Kidney (tissue), 14 donors: ENCODE results near the gene MARCHF9. TPM values are rescaled to one million over a fixed set of nuclear protein-coding genes. Genes with fewer than 3 reads are reported as not detected.

ENCODE experiments used
- DNase-seq, 5 donors: peaks; one replicate each; pipeline ENCODE4 v3.0.0-alpha.2; 2013 to 2020
- FAIRE-seq: peaks from 2 replicates; lab custom pipeline; 2012; peaks lifted over from hg19 to GRCh38; lab: Jason Lieb, UNC
- H3K27ac ChIP-seq, 2 donors: one replicate each; pipeline ENCODE4 v1.7.0; 2013; ENCODE audit warnings: low read depth in 2 of 2, low read length in 2 of 2, inconsistent platforms in 1 of 2
- H3K27me3 ChIP-seq: one replicate; pipeline ENCODE4 v1.7.1; 2013; ENCODE audit warnings: low read length, inconsistent platforms; ENCODE audit not compliant: control insufficient read depth, insufficient read depth
- H3K36me3 ChIP-seq, 3 donors: one replicate each; pipeline versions ENCODE4 v1.7.0 to v1.7.1; 2013; ENCODE audit warnings: low read length in 3 of 3, control low read depth in 1 of 3, inconsistent platforms in 1 of 3; ENCODE audit not compliant: insufficient read depth in 3 of 3, control insufficient read depth in 2 of 3
- H3K4me1 ChIP-seq, 3 donors: one replicate each; pipeline versions ENCODE4 v1.7.0 to v1.7.1; 2013; ENCODE audit warnings: low read length in 3 of 3, inconsistent platforms in 1 of 3, low read depth in 1 of 3; ENCODE audit not compliant: control insufficient read depth in 2 of 3, insufficient read depth in 2 of 3
- H3K4me3 ChIP-seq, 3 donors: one replicate each; pipeline versions ENCODE4 v1.7.0 to v1.8.1; 2013; ENCODE audit warnings: low read length in 3 of 3, control low read depth in 1 of 3, inconsistent platforms in 1 of 3
- H3K9ac ChIP-seq, 3 donors: one replicate each; pipeline versions ENCODE4 v1.7.0 to v1.7.1; 2013; ENCODE audit warnings: low read length in 3 of 3, control low read depth in 1 of 3, inconsistent platforms in 1 of 3
- H3K9me3 ChIP-seq, 3 donors: one replicate each; pipeline versions ENCODE4 v1.7.0 to v1.7.1; 2013; ENCODE audit warnings: low read length in 3 of 3, control low read depth in 1 of 3, inconsistent platforms in 1 of 3; ENCODE audit not compliant: control insufficient read depth in 2 of 3, insufficient read depth in 1 of 3
- intact Hi-C: fragments of 100-400 bp; cut with DNase I; formaldehyde crosslinking; loops from one replicate; pipeline ENCODE4 v1.11.1; 2022
- polyA plus RNA-seq: library from polyadenylated mRNA; stranded (reverse); fragments of 350-450 nt; fragmentation: Illumina TruSeq; extraction: RNeasy Lipid Tissue Mini Kit (QIAGEN cat#74804); gene quantifications from one replicate; pipeline ENCODE4 v1.2.3, GENCODE V29; 2014; ENCODE audit warnings: low read depth, low replicate concordance; ENCODE audit not compliant: insufficient read depth
- total RNA-seq: library from RNA; stranded (reverse); fragmentation: NEBNext Ultra II Directional; extraction: Animal tissue kit (Norgen Biotek cat#: 25700); gene quantifications from one replicate; pipeline ENCODE4 v1.2.1, GENCODE V29; 2021
- TF ChIP-seq, protein P1 (sequence below): IDR thresholded peaks from 3 replicates; pipeline ENCODE4 v1.5.1; 2012; ENCODE audit warnings: mild to moderate bottlenecking, moderate library complexity, borderline replicate concordance; ENCODE audit not compliant: insufficient read depth; ENCODE audit errors: extremely low read depth
- donor health status: control.
- donor health status: control.
- donor health status: control.
- donor health status: control.
- donor health status: control.
- donor health status: DM: yes; HTN: yes; CAD: no.
- donor health status: Normal renal cell carcinoma (clear cell type).

MARCHF9 gene
- total and polyA plus RNA-seq, 2 donors from 2014 or later, result 22.9 to 38.4 TPM

DNA sequence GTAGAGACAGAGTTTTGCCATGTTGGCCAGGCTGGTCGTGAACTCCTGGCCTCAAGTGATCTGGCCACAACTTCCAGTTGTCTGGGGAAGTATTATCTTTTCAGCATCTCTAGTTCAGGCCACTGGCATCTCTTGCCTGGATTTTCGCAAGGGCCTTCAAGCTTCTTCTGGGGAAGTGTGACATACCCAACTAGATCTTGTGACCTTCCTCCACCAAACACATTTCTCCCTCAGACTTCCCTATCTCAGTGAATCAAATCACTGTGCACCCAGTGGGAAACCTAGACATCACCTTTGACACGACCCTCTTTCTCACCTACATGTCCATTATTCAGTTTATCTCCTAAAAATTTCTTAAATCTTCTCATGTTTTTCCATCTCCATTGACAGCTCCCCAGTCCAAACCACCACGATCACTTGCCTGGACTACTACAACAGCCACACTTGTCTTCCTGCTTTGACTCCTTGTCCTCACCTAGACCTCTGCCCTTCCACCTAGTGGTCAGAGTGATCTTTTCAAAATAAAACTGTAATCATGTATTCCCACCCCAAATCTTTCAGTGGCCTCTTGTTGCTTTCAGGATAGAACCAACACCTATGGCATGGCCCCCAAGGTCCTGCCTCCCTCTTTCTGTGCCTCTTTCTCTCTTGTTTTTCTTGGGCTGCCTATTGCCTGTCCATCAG is 20.8 kb downstream of the MARCHF9 start:
- Histone ChIP-seq H3K9me3 (no peaks in the 10 kb centered on the region), H3K27ac (no peak overlapping the region), H3K9ac (no peak overlapping the region), H3K27me3 (no peaks in the 10 kb centered on the region), H3K4me3 (no peak overlapping the region), H3K4me1 (peaks cover 0 to 15% (median 7%) of the 10 kb centered on the region in 3 donors), H3K36me3 (peaks cover 0 to 6% (median 0%) of the 10 kb centered on the region in 3 donors)
- TF ChIP-seq, protein P1, sequence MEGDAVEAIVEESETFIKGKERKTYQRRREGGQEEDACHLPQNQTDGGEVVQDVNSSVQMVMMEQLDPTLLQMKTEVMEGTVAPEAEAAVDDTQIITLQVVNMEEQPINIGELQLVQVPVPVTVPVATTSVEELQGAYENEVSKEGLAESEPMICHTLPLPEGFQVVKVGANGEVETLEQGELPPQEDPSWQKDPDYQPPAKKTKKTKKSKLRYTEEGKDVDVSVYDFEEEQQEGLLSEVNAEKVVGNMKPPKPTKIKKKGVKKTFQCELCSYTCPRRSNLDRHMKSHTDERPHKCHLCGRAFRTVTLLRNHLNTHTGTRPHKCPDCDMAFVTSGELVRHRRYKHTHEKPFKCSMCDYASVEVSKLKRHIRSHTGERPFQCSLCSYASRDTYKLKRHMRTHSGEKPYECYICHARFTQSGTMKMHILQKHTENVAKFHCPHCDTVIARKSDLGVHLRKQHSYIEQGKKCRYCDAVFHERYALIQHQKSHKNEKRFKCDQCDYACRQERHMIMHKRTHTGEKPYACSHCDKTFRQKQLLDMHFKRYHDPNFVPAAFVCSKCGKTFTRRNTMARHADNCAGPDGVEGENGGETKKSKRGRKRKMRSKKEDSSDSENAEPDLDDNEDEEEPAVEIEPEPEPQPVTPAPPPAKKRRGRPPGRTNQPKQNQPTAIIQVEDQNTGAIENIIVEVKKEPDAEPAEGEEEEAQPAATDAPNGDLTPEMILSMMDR, result no peak
- DNase-seq, result peak in 1 of 5 donors; percentile 27
- FAIRE-seq, result no peak
- intact Hi-C loops, result no loop called here

DNA sequence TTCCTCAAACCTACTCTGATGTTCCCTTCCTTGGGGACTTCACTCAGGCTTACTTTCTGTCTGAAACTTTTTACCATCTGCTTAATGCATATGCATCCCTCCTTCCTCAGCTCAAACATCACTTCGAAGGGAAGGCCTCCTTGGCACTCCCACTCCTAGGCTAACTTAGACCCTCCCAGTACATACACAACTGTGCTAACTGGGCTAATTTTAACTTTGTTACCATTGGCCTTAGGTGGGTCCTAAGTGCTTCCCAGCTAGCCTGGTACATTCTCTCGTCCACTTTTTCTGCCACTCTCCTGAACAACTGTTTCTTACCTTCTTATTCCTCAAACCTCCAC is 21.3 kb downstream of the MARCHF9 start:
- Histone ChIP-seq H3K9me3 (no peaks in the 10 kb centered on the region), H3K36me3 (peaks cover 0 to 6% (median 0%) of the 10 kb centered on the region in 3 donors), H3K27me3 (no peaks in the 10 kb centered on the region), H3K4me3 (no peak overlapping the region), H3K4me1 (peaks cover 0 to 15% (median 12%) of the 10 kb centered on the region in 3 donors), H3K27ac (no peak overlapping the region), H3K9ac (no peak overlapping the region)
- no peak for FAIRE-seq
- intact Hi-C loops, result no loop called here
- TF ChIP-seq, protein P1, result no peak
- DNase-seq, result no peak

DNA sequence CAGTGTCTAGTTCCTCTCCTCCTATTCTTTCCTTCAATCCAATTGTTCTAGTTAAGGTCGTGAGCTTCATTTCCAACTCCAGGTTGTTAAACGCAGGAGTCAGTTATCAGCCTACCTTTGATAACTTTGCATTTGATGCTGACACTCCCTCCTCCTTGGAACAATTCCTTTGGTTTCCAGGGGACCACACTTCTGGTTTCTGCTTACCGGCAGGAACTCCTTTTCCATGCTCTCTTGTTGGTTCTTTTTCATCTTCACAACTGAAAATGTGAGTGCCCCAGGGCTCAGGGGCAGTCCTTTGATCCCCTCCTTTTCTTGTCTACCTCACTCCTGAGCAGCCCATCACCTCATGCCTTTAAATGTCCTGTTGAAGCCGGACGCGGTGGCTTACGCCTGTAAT is 22.5 kb downstream of the MARCHF9 start:
- intact Hi-C loops, result no loop called here
- H3K9ac ChIP-seq, result no peak overlapping the region
- TF ChIP-seq, protein P1, result no peak
- H3K36me3 ChIP-seq, result peaks cover 0 to 6% (median 0%) of the 10 kb centered on the region in 3 donors
- no peaks in the 10 kb centered on the region for H3K9me3 ChIP-seq
- H3K4me3 ChIP-seq, result no peak overlapping the region
- DNase-seq, result no peak
- no peak for FAIRE-seq
- H3K4me1 ChIP-seq, result peaks cover 0 to 23% (median 23%) of the 10 kb centered on the region in 3 donors
- H3K27me3 ChIP-seq, result no peaks in the 10 kb centered on the region
- no peak overlapping the region for H3K27ac ChIP-seq
